GM10266 (cell line): Measurements from ENCODE around the gene MACO1.

ENCODE experiments used
- DNase-seq: peaks from one replicate; pipeline ENCODE4 v3.0.0; 2012; ENCODE audit errors: extremely low spot score
- CTCF ChIP-seq: IDR thresholded peaks from 2 replicates; pipeline ENCODE4 v1.5.1; 2012; ENCODE audit warnings: mild to moderate bottlenecking, low read depth; ENCODE audit not compliant: control insufficient read depth, insufficient read depth; ENCODE audit errors: missing control alignments

MACO1 gene

GRCh38 chr1:25526753-25527152 is 96.1 kb downstream of the MACO1 start:
- DNase-seq = no peak
- no peak for TF ChIP-seq CTCF

- TF ChIP-seq CTCF = no peak
These were observed 96.6 kb downstream of the MACO1 start for GRCh38 chr1:25527226-25527846.

GRCh38 chr1:25527946-25528595 is 97.4 kb downstream of the MACO1 start:
- TF ChIP-seq CTCF = no peak
- no peak for DNase-seq

More at GRCh38 chr1:25527226-25527846, 96.6 kb downstream of the MACO1 start:
- no peak for DNase-seq

GRCh38 chr1:25528881-25529517 is 98.3 kb downstream of the MACO1 start:
- no peak for TF ChIP-seq CTCF
- DNase-seq = no peak

- DNase-seq = no peak
- TF ChIP-seq CTCF = no peak
These were observed 99.0 kb downstream of the MACO1 start for GRCh38 chr1:25529518-25530185.

GRCh38 chr1:25530186-25531081 is 99.7 kb downstream of the MACO1 start:
- no peak for DNase-seq
- no peak for TF ChIP-seq CTCF
